Stimulated activated CD4-positive, alpha-beta T cell treated with anti-CD3 and anti-CD28 coated beads, Interleukin-1b, Interleukin-23, amount 100 ng/mL, for 24 hours (primary cell): ENCODE results near the gene SKAP2.

Source experiments
- DNase-seq, 4 experiments: peaks; one replicate each; pipeline ENCODE4 v3.0.0-alpha.2; 2020; ENCODE audit warnings: low read depth in 4 of 4, low spot score in 1 of 4

SKAP2 gene

DNA sequence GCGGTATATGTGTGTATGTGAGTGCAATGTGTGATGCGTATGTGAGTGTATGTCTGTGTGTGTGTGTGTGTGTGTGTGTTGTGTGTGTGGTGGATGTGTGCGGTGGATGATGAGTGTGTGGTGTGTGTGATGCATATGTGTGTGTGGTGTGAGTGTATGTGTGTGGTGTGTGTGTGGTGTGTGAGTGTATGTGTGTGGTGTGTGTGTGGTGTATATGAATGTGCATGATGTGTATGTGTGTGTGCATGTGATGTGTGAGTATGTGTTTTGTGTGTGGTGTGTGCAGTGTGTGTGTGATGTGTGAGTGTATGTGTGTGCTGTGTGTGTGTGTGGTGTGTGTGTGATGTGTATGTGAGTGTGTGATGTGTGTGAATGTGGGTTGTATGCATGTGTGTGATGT, 222.0 kb downstream of the SKAP2 start:
- DNase-seq: no peak

DNA sequence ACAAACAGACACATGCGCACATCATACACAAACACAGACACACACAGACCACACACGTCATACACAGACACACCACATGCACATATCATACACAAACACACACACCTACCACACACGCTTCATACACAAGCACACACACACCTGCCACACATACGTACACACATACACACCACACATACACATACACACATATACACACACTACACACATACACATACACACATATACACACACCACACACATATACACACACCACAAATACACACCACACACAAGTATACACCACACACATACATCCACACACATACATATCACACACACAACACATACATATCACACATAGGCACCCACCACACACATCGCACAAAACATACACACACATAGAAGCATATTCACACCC, 224.7 kb downstream of the SKAP2 start:
- DNase-seq: no peak

DNA sequence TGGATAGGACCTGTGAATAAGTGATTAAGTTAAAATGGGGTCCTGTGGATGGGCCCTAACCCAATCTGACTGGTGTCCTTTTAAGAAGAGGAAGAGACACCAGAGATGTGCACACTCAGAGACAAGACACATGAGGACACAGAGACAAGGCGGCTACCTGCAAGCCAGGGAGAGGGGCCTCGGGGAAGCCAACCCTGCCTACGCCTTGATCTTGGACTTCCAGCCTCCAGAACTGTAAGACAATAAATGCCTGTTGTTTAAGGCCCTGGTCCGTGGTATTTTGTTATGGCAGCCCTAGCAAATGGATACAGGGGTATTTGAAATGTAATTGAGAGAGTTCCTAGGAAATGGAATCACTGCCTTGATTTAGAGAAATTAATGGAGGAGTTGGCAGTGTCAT, 225.3 kb downstream of the SKAP2 start:
- DNase-seq: no peak

DNA sequence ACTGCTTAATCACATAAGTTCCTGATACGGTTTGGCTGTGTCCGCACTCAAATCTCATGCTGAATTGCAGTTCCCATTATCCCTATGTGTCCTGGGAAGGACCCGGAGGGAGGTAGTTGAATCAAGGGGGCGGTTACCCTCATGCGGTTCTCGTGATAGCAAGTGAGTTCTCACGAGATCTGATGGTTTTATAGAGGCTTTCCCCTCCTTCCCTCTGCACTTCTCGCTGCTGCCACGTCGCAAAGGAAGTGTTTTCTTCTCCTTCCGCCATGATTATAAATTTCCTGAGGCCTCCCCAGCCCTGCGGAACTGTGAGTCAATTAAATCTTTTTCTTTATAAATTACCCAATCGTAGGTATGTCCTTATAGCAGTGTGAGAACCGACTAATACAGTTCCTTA, 226.2 kb downstream of the SKAP2 start:
- no peak for DNase-seq

DNA sequence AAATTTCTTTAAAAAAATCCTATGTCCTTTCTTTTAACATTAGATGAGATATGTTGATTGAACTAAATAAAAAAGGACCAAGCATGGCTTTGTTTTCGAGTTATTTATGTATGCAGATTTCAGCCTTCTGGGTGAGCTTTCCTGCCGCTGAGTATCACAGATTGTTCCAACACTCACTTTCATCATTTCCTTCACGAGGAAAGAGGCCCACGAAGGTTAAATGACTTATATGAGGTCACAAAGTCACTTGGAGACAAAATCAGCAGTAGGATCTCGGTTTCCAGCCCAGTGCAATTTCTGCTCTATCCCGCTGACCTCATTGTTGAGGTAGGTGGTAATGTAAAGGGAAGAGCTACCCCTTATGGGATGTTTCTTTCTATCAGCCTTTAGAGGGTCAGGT, 226.8 kb downstream of the SKAP2 start:
- no peak for DNase-seq

DNA sequence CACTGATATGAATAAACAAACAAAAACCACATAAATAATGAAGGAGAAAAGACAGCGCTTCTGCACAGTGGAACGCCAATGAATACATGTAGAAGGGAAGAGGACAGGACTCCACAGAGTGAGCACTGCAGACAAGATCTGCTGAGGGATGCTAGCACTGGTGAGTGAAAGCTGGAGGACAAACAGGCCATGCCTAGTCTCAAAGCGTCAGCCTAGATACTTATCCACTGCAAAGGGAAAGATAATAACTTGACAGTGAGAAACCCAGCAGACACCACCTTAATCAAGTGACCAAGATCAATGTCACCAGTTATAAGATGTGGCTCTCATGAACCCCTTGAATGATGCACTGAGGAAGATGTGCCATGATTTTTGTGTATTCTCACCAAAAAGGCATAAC, 227.6 kb downstream of the SKAP2 start:
- no peak for DNase-seq

DNA sequence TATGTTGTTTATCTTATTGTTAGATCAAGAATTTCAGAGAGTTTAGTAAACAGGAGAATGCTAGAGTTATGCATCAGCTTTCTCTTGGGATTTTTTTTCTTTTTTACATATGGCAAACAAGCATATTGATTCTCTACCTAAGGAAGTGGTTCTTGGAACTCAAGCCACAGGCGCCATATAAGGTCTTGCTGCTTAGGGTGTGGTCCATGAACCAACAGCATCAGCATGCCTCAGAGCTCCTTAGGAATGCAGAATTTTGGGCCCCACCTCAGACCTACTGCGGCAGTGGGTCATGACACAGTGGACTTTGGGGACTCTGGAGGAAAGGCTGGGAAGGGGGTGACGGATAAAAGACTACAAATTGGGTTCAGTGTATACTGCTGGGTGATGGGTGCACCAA, 230.8 kb downstream of the SKAP2 start:
- DNase-seq: no peak

DNA sequence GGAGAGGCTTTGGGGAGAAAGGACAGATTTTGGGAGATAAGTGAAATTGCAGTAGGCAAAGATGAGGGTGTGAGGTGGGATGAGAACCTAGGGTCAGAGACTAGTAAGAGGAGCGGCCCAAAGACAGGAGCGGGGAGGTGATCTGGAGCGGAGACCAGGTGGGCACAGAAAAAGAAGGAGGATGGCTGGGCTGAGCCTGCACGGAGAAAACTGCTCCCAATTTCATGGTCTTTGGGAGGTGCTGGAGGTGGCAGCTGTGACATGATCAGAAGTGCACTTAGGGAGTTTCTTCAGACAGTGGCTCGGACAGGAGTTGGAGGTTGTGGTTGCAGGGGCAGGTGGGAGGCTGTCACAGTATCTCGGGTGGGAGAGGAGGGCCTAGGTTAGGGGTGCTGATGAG, 232.8 kb downstream of the SKAP2 start:
- no peak for DNase-seq

DNA sequence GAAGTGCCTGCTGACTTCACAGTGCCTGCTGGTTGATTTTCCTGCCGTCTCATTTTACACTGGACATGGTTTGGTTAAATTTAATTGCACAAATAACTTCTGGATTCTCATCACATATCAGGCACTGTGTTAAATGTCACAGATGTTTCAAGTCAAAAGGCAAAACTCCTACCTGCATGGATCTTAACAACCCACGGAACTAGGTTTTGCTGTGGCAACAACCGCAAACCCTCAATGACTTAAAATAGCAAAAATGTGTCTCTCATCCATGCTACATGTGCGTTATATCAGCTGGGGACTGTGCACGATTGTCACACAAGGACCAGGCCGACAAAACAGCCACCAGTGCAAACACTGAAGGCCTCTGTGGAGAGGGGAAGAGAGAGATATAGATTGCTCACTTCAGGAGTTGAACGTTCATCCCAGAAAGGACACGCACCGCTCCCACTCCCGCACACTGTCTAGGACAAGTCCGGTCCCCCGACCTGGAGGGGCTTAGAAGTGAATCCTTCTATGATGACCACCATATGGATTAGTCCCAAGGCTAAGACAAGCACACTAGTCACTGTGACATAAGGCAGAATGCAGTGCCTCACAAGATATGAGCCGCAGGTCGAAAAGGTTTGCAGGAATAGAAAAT, 233.3 kb downstream of the SKAP2 start:
- DNase-seq: no peak

DNA sequence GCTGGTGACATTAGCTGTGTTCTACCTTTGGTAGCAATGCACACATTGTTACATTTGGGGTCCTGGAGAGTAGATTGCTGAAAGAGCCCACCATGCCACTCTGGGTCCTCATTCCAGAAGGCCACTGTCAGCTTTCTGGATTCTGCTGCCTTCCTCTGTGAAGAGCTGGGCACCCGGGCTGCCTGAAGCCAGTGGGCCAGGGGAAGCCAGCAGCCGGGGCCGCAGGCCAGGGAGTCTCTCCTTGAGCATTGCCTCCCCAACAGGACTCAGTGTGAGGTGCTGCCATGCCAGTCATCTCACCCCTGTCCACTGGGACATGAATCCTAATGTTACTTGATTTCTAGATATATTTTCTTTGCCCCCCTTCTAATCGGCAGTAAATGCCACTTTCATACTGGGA, 234.0 kb downstream of the SKAP2 start:
- no peak for DNase-seq

DNA sequence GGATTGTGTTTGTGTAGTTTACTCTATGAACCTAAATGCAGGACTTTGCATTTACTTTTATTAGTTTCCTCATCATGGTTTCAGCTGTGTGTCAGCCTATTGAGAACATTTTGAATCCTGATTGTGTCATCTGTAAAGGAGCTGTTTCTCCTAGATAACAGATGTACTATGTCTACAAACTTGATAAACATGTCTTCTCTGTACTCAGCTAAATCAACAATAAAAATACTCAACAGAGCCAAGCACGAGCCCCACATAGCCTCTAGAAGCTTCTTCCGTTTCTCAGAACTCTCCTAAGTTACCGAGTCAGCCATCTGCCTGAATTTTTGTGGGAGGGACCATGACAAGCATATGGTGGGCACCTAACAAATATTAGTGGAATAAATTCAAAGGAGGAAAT, 234.7 kb downstream of the SKAP2 start:
- DNase-seq: no peak

DNA sequence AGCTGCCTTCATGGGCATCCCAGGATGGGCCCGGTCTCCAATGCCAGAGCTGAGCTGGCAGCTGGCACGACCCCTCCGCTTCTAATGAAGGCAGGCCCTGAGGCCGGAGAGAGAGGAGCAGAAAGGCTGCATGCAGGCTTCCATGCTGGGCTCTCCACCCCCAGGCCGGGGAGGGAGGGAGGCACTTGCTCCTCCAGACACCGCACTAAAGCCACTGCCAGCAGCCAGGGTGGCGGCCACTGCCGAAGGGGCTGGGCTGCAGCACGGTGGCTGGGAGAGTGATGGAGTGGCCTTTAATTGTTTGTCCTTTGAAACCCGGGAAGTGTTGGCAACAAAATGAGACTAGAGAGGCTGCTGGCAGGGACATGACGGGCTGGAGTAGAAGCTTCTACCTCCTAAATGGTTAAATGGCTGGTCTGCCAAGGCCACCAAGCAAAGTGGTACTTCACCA, 236.5 kb downstream of the SKAP2 start:
- DNase-seq: no peak

DNA sequence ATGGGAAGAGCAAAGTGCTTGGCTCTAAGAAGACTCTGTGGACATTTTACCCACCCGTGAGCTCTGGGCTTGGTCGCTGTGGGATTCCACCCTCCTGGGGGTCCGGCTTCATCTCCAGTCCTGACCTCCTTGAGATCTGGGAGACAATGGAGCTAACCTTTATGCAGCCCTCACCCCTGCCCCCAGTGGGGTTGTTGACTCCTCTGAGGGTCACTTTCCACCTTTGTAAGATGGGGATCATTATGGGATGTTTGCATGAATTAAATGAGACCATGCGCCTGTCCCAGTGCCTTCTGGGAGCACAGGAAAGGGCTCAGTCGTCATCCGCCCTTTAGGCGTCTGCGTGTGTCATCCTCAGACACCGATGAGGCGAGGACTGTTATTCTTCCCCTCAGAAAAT, 237.2 kb downstream of the SKAP2 start:
- no peak for DNase-seq

DNA sequence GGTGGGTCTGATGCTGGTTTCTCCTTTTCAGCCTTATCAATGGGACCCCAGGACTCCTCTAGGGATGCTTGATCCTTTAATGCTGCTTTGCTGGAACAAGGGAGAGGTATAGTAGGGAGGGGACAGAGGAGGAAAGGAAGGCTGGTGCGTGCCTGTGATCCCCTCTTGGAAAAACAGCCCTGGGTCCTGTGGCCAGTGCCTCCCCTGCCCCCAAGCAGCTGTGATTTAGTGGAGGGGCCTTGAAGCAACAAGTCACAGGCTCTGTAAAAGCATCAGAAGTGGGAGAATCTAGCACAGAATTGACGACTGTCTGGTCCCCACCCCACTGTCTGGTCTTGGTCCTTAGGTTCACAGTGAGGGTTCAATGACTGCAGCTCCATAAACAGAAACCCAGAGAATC, 237.7 kb downstream of the SKAP2 start:
- DNase-seq: no peak

DNA sequence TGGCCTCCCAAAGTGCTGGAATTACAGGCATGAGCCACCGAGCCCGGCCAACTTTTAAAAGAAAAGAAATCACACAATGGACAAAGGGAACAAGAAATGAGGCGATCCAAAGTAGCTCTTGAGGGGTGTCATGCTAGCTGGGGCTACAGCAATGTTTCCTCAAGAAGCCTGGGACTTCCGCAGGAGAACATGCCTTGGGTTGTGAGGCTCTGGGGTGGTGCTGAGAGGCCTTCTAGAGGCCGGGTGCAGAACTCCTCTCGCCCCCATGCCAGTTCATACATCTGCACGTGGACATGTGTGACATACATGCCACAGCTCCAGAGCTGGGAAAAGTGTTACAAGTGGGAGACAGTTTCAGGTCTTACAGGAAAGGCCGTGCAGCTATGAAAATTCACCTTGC, 238.2 kb downstream of the SKAP2 start:
- no peak for DNase-seq

DNA sequence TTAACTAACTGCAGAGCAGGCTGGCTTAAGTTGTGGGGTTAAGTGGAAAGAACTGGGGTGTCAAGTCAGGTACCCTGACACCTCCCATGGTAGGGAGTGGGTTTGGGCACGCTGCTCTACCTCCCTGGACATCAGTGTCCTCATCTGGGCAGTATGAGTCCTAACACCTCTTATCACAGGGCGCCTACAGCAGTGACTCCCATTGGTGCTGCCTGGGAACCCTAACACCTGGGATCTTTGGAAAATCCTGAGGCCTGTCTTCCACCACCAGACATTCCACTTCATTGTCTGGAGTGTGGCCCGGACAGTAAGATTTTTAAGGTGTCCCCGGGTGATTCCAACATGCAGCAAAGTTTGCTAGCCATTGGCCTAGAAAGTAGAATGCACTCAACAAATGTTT, 239.1 kb downstream of the SKAP2 start:
- no peak for DNase-seq

DNA sequence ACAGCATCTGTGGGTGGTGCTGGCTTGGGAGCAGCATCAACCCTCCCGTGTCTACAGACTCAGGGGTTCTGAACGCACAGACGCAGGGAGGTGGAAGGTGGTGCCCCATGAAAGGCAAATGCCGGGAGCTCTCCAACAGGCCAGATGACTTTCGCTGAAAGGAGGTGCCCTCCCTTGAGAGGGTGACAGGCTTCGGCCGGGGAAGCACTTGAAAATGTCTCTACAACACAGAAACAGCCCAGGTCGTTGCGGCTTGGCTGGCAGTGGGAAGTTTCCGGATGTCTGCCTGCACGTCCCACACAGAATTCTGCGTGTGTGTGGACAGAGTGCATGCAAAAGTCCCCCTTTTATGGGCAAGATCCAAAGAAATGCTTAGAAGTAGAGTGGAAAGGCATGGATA, 239.6 kb downstream of the SKAP2 start:
- no peak for DNase-seq

DNA sequence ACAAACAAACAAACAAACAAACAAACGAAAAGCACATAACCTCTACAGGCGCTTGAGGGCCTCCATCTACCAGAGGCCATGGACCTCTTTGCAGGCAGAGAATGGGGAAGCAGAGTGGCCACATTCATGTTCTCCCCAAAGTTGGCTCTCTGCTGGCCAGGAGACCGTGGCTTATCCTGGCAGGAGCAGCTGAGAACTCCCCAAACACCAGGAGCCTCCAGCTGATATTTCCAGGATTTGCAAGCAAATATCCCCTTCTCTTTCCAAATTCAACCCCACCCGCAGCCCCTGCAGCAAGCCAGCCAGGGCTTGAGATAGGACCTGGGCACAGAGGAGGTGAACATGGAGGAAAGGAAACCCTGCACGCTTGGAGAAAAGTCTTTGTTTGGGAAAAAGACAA, 240.0 kb downstream of the SKAP2 start:
- DNase-seq: no peak

DNA sequence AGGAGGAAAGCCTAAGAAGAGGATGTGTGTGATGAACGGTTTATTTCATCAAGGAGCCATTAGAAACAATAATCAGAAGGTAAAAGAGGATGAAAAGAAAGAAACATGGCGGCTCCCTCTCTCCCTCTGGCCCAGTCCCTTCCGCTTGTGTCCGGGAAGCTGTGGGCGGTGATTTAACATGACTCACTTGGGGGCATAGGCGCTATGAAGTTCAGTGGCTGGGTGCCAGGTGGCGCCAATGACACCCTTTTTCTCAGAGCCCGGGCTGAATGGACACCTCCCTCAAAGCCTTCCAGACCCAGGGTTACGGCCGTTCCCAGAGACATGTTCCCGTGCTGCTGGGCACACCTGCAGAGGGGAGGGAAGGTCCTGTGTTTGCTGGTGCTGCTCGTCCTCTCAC, 244.0 kb downstream of the SKAP2 start:
- peak in 1 of 4 experiments; percentile 5 for DNase-seq

DNA sequence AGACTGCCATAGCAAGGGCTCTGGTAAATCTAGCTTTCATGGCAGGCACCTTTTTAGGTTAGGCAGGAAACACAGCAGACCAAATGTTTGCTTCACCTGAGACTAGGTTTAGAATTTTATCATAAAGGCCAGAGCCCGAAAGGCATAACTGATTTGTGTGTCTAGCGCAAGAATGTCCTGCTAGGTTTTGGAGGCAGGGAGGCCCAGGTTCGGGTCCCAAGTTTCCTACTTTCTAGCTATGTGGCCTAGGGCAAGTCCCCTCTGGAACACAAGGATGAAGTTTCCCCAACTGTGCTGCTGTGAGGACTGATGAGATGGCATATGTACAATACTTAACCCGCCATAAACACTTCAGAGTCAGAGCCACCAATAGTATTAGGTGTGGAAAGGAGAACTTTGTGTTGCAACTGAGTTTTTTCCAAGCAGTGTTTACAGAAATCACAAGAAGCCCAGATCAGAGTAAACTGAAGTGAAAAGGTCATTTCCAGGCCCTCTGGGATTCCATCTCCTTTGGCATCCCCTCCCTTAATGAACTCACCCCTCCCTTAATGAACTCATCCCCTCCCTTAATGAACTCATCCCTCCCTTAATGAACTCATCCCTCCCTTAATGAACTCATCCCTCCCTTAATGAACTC, 244.9 kb downstream of the SKAP2 start:
- no peak for DNase-seq

DNA sequence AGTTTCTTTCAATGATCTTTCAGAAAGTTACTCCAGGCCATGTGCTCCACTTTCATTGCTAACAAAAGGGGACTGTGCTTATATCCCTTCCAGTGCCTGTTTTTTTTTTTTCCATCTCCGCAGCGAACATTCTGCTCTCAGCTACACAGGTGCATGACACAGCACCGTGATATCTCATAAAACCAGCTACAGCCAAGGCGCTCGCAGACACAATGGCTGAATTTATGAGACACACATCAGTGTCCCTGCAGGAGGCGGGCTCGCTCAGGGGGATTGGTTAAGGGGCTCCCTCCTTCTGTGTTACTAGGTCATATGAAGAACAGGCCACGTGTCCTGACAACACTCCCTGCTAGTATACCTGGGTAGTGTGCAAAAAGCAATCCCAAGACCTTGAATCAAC, 245.5 kb downstream of the SKAP2 start:
- DNase-seq: no peak

DNA sequence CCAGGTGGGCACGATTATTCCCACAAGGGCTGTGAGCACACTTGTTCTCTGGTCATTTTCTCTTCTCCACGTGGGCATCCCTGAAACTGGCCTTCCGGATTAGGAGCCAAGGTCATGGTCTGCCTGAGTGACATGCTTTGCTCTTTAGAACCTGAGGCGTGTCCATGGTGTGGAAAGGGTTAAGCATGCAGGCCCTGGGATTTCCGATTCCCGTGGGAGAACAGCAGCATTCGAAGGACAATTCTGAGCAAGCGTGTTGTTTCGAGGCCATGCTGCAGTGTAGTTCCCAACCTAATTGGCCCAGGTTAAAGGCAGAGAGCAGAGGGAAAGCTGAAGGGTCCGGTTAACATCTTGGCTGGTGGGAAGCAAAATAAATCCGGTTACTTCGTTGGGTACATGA, 245.9 kb downstream of the SKAP2 start:
- no peak for DNase-seq
